Effector memory CD4-positive, alpha-beta T cell (primary cell): ENCODE results near the gene CRISP2.

Experiments used
- DNase-seq, 3 donors: peaks; one replicate each; pipeline ENCODE4 v3.0.0-alpha.2; 2020
- H3K27ac ChIP-seq: 2 replicates; pipeline ENCODE4 v1.7.0; 2013; ENCODE audit warnings: mild to moderate bottlenecking, low read length, moderate library complexity; ENCODE audit not compliant: insufficient read depth, poor library complexity, severe bottlenecking
- H3K27me3 ChIP-seq: replicated peaks from 2 replicates; pipeline ENCODE4 v1.7.0; 2013; ENCODE audit warnings: mild to moderate bottlenecking, low read length; ENCODE audit not compliant: insufficient read depth, control insufficient read depth, poor library complexity, severe bottlenecking
- H3K36me3 ChIP-seq: 2 replicates; pipeline ENCODE4 v1.7.0; 2013; ENCODE audit warnings: mild to moderate bottlenecking, low read length, moderate library complexity; ENCODE audit not compliant: control insufficient read depth, insufficient read depth
- H3K4me1 ChIP-seq: 2 replicates; pipeline ENCODE4 v1.7.0; 2013; ENCODE audit warnings: low read length, mild to moderate bottlenecking; ENCODE audit not compliant: control insufficient read depth, insufficient read depth, poor library complexity, severe bottlenecking
- H3K4me3 ChIP-seq: 2 replicates; pipeline ENCODE4 v1.7.0; 2013; ENCODE audit warnings: low read length, low read depth, mild to moderate bottlenecking; ENCODE audit not compliant: insufficient read depth, poor library complexity, severe bottlenecking
- H3K9me3 ChIP-seq: 2 replicates; pipeline ENCODE4 v1.7.0; 2013; ENCODE audit warnings: mild to moderate bottlenecking, low read length, moderate library complexity; ENCODE audit not compliant: control insufficient read depth

Gene CRISP2

DNA sequence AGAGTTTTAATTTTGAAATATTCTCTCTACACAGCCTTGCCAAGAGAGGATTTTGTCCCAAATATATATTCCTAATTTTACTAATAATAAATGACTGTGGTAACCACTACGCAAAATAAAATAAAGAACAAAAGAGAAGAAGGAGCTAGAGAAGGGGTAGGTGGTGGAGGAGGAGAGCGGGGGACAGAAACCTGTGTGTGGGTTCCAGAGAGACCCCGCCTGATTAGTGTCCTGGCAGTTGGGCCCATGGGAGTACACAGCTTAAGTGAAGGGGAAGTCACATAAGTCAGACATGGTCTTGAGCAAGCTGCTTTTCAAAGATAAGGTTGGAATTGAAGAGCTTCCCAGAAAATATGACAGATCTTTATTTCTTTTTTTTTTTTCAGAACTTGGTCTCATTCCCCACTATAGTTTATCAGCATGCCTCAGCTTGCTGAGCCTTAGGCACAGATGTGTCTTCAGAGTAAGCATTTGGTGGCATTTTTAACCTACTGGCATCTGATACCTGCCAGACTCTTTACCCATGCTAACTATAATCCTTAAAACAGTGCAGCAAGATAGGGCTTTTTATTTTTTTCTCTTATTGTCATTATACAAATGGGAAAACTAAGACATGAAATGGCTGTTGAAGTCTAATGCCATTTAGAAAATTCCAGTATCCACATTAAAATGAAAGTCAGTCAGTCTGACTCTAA is 67.1 kb downstream of the CRISP2 start:
- Histone ChIP-seq H3K4me3 (no peak overlapping the region), H3K36me3 (no peaks in the 10 kb centered on the region), H3K4me1 (no peaks in the 10 kb centered on the region), H3K9me3 (no peaks in the 10 kb centered on the region), H3K27ac (no peak overlapping the region), H3K27me3 (no peaks in the 10 kb centered on the region)
- DNase-seq = no peak

DNA sequence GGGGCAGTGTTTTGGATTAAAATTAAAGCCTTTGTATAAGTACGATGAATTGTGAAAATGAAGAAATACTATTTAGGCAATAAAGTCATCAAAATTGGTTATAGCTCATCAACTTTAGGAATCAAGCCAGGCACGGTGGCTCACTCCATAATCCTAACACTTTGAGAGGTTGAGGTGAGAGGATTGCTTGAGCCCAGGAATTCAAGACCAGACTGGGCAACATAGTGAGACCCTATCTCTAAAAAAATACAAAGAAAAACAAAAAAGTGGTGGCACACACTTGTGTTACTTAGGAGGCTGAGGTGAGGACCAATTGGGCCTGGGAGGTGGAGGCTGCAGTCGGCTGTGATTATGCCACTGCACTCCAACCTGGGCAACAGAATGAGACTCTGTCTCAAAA is 68.2 kb downstream of the CRISP2 start:
- Histone ChIP-seq H3K9me3 (no peaks in the 10 kb centered on the region), H3K27me3 (no peaks in the 10 kb centered on the region), H3K4me1 (no peaks in the 10 kb centered on the region), H3K4me3 (no peak overlapping the region), H3K27ac (no peak overlapping the region), H3K36me3 (no peaks in the 10 kb centered on the region)
- no peak for DNase-seq
